ENCODE data around the gene ENDOV.

Gene ENDOV

DNA sequence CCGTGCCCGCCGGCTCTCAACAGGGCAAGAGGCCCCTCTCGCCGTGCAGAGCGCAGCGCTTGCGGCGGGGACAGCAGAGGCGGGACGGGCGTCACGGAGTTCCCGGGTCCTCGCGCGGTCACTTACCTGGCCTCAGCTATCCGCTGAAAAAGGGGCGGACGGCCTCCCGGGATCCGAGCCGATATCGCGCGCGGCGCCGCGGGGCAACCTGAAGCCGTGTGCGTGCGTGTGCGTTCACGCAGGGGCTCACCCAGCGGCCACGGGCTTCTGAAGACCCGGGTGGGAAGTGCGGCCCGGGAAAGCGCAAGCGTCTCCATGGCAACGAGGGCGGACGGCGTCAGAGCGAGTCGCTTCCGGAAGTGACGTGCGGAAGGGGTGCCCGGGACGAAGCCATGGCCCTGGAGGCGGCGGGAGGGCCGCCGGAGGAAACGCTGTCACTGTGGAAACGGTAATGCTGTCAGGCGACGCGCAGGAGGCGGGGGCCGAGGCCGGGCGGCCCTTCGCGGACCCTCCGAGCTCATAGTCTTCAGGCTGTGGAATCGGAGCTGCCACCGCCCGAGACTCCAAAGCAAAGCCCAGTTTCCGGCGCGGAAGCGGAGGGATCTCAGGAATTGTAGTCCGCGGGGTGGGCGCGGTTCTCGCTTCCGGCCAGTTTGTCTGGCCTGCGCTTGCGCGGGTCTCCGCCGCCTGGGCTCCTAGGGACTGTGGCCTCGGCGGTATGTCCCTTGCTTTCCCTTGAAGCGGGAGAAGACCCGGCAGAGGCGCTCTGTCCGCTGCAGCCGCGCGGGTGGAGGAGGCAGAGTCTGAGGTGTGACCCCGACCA, at the start of gene ENDOV:
Gene ENDOV, plus strand, starts transcription at position 365 of the 823 bp plus-strand sequence. Its CDS starts 28 bp downstream, at position 393.
- peak; percentile 89 for DNase-seq

DNA sequence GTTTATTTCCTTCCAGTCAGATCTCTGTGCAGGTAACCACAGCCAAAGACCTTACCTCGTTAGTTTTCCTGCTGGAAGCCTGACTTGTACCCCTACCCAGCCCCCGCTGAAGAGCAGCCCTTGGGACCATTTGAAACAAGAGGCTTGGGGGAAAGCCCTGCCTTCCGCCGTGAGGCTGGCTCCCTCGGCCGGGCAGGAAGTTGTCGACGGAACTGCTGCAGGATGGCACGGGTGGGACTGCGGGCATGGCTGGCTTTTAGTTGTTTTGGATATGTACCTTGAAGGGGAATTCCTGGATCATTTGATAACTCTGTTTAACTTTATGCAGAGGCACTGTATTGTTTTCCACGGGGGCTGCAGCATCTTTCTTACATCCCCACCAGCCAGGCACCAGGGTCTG, 49.0 kb upstream of the ENDOV start:
- DNase-seq = no peak

DNA sequence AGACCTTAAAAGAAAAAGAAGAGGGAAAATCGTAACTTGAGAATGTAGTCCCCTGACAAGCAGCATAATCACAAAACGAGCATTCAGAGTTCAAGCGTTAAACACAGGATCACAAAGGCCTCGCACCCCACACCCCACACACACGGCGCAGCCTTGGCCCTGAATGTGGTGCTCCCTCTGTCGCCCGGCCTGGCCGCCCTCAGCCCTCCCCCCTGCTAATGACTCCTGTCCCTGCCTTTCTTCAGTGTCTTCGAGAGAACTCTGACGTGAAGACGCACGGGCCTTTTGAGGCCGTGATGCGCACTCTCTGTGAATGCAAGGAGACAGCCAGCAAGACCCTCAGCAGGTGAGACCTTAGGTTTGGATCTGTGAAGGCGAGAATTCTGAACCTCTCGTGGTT, 47.5 kb upstream of the ENDOV start:
- DNase-seq = no peak

- DNase-seq = no peak
Observed at GRCh38 chr17:80371196-80371595, 43.8 kb upstream of the ENDOV start.

DNA sequence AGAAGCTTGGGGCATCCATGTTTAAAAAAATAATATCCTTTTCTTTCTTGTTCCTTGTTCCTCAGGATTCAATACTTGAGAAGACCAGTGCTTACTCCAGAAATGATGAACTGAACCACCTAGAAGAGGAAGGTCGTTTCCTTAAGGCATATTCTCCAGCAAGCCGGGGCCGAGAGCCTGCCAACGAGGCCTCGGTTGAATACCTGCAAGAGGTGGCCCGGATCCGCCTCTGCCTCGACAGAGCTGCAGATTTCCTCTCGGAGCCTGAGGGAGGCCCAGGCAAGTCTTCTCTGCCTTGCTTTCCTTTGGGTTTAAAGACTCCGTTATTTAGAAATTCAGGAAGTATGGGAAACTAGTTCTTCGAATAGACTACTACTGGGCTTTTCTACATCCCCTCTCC, 42.5 kb upstream of the ENDOV start:
- DNase-seq = no peak

DNA sequence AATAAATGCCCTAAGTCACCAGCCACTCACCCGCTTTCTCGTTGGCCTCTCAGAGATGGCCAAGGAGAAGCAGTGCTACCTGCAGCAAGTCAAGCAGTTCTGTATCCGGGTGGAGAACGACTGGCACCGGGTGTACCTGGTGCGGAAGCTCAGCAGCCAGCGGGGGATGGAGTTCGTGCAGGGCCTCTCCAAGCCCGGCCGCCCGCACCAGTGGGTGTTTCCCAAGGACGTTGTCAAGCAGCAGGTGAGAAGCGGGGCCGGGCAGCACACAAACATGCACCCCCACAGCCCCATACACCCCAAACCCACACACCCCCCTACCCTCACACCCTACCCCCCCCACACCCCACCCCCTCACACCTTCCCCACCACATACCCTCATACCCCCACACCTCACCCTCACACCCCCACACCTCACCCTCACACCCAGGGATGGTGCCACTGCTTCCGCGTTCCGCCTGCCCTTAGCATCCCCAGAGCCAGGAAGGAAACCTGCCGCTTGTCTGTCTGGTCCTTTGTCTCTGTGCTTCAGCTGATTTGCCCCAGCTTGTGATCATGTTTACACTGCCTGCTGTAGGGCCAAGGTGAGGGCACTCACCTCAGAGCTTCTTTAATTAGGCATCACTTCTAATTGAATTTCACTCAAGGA, 41.9 kb upstream of the ENDOV start:
- no peak for DNase-seq

GRCh38 chr17:80374039-80374731, 40.8 kb upstream of the ENDOV start:
- no peak for DNase-seq

DNA sequence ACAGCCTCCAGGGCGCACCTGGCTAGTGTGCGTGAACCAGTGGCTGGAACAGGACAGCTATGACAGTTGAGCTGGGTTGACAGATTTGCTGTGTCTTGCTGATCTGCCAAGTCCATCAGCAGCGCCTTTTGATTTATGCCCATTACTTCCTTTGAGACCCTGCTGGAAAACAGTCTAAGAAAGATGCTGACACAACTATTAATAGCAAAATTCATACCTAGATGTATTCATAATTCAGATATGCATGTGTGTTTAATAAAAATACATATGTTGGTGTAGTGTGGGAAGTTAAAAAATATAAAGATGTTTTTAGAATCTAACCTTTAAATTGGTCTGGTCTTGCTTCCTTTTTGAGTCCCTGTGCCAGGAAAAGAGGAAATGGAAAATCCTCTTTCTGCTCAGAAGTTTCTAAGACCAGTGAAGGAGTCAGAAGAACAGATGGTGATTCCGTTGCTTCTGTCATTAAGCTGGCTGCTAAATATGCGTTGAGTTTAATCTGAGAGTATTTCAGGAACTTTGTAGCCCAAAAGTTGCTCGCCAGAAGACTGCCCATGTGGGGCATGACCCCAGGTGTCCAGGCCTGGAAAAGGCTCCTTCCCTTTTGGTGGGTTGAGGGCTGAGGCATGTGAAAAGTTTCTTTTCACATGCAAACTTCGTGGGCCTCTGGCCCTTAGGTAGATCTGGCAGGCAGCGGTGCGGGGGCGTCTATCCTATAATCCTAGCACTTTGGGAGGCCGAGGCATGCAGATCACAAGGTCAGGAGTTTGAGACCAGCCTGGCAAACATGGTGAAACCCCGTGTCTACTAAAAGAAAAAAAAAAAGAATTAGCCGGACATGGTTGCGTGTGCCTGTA, 40.0 kb upstream of the ENDOV start:
- no peak for DNase-seq

GRCh38 chr17:80376531-80376930, 38.4 kb upstream of the ENDOV start:
- no peak for DNase-seq

DNA sequence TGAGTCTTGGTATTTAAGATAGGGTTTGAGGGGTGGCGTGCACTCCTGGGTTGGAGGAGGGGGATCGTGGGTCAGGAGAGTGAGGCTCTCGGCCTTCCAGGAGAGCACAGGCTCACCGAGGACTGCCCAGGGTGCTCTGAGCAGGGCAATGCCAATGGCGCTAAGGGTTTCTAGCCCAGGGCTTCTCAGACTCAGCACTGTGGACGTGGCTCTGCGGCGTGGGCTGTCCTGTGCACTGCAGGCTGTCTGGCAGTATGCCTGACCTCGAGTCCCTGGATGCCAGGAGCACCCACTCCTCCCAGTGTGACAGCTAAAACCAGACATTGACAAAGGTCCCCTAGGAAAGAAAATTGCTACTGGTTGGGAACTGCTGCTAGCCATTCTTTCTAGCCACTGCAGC, 37.2 kb upstream of the ENDOV start:
- DNase-seq = no peak

DNA sequence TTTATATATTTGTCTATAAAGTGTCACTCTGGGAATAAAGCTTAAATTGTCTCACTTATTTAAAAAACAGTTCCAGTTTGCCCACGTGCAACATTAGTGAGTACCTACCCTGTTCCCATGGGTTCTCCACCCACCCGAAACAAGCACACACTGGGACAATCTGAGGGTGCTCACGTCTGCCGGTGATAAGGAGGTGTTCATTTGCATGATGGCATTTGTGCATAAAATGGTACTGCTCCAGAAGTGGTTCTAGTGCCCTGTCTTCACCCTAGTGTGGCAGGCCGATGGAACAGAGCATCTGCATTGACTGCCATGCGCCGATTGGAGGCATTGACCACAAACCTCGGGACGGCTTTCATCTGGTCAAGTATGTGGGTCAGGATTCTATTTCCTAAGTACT, 35.6 kb upstream of the ENDOV start:
- DNase-seq = no peak

GRCh38 chr17:80380068-80380467, 34.9 kb upstream of the ENDOV start:
- DNase-seq = no peak

DNA sequence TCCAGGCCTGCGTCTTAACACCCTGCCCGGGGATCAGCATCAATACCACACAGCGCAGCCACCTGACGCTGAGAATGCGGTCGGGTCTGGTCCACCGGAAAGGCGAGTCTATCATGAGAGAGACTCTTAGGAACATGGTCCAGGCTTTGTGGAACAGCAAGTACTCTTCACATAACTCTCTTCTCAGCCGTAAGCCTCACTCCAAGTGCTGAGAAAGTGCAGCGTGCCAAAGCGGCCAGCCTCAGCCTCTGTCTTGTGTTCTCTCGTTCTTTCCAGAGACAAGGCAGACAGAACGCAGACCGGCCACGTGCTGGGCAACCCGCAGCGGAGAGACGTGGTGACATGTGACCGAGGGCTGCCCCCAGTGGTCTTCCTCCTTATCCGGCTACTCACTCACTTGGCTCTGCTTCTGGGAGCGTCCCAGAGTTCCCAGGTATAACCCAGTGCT, 34.4 kb upstream of the ENDOV start:
- no peak for DNase-seq

GRCh38 chr17:80381416-80381923, 33.5 kb upstream of the ENDOV start:
- DNase-seq = no peak

DNA sequence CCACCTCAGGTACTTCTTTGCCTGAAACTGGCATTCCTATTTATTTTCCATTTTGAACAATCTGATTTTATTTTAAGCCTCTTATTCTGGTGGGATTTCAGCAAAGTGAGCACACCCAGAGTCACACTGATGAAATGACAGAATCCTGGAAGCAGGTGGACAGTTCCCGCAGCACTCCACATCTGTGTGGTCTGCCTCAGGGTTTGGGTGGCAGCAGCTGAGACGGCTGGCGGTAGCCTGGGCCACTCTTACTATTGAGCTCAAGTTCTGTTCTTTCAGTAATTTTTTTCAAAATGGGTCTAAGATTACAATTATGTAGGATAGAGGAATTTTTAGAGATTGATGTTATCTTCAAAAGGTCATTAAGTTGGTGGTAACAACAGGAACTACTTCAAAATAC, 32.5 kb upstream of the ENDOV start:
- no peak for DNase-seq

- DNase-seq = no peak
Observed at GRCh38 chr17:80382956-80383355, 32.0 kb upstream of the ENDOV start.

- DNase-seq = no peak
Observed at GRCh38 chr17:80384078-80384960, 30.6 kb upstream of the ENDOV start.

GRCh38 chr17:80385046-80385445, 29.9 kb upstream of the ENDOV start:
- no peak for DNase-seq

DNA sequence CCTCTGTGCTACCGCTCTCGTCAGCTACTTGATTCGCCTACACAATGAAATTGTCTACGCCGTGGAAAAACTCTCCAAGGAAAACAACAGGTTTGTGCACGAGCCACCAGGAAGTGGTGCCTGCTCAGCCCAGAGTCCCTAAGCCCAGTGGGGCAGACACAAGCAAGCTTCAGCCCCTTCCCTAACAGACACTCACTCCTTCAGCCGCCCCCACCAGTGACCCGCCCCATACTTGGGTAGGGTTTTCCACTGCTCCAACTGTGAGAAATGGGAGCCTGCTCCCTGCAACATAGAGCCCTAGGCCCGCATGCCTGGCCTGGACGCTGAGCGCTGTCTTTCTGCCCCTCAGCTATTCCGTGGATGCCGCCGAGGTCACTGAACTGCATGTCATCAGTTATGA, 28.6 kb upstream of the ENDOV start:
- no peak for DNase-seq

GRCh38 chr17:80387071-80387470, 27.9 kb upstream of the ENDOV start:
- DNase-seq = no peak

DNA sequence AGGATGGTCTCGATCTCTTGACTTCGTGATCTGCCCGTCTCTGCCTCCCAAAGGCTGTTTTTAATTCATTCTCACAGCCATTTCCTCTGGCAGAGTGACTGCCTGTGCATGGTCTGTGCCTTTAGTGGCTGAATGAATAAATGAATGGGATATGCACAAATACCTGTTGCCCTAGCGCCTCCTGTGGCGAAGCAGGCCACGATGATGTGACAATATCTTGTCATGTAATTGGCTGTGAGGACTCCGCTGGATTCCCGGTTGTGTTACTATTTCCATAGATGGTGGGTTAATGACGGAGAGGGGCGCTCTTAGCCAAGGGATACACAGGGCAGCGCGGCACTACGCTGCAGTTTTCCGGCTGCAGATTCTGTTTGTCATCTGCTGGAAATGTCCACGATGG, 26.8 kb upstream of the ENDOV start:
- DNase-seq = no peak

GRCh38 chr17:80388601-80389000, 26.4 kb upstream of the ENDOV start:
- DNase-seq = no peak

Measured in DMS 273 treated with DMSO at 0.1 percent for 48 hours (cell line).